CD1c-positive myeloid dendritic cell (primary cell): ENCODE data around the gene FAM217B.
"Not testable (repeated sequence)": the region's sequence is repeated elsewhere in the genome, so short reads cannot be mapped to it uniquely, and the experiment has no call there.

ENCODE experiments used
- DNase-seq: peaks from one replicate; pipeline ENCODE4 v3.0.0-alpha.2; 2016; ENCODE audit errors: extremely low spot score

The FAM217B gene

DNA sequence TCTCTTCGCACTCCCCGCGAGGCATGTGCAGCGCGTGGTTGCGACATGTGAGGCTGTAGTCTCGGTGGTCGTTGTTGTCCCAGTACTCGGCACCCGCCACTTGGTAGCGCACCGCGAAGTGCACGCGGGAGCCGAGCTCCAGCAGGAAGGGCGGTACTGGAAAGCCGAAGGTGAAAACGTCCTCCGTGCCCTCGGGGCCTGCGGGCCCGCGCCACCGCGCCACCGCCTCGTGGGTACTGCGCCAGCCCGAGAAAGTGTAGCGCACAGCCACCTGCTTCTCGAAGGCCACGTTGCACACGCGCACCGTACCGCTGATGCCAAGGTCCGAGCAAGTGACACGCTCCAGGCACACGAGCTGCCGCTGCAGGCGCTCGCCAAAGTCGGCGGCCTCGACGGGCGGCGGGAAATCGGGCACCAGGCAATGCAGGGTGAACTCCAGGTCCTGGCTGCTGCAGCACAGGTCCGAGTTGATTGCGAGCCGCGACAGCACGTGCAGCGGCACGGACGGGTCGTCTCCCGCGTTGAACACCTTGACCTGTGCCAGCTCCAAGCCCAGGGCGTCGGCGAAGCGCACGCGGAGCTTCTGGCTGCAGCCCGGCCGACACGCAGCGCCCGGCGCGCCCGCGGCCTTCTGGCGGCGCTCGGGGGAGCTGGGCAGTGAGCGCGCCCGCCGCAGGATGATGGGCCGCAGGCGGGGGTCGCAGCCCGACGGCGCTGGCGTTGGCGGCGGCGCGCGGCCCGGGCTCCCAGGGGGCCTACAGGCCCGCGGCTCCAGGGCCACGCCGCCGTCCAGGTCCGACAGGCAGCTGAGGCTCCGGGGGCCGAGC is 924 bp upstream of the FAM217B start:
- no peak for DNase-seq

DNA sequence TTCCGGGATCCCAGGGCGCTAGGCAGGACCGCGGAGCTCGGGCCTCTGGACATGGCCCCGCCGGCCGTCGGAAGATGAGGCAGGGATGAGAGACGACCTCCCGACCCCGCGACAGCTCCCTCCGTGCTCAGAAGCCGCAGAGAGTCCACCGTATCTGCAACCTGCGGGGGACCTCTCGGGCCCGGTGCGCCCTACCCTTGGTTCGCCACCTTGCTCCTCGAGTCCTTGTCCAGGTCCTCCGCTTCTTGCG is 385 bp upstream of the FAM217B start:
- peak; percentile 46 for DNase-seq

DNA sequence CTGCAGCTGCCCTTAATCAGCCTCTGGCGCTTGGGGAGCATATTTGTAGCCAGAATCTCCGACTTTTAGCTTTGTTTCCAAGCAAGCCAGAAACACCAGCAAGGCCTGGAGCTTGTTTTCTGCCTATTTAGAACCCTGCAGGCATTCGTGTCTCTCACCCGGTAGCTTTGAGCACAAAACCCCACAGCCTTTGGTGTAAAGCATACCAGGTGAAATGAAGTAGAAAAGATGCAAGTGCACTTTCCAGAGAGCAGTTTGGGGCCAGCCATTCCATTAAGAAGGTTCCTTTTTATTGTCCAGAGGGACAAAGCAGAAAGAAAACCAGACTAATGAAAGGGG is 736 bp downstream of the FAM217B start:
- no peak for DNase-seq

DNA sequence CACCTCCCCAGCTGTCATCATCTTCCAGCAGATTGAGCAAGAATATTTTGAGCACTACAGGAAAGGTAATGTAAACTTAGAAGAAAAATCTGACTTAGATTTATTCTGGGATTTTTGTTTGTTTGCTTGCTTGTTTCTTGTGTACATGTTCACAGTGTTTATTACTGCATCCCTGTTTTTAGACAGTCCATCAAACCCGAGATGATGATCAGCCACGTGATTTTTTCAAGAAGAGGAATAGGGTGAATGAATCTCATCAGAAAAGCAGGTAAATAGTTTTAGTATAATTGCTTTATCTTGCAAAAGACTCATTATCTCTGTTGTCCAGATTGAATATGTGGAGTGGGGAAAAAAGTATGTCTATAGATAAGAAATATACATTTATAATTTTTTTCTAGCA is 2.1 kb downstream of the FAM217B start:
- no peak for DNase-seq

DNA sequence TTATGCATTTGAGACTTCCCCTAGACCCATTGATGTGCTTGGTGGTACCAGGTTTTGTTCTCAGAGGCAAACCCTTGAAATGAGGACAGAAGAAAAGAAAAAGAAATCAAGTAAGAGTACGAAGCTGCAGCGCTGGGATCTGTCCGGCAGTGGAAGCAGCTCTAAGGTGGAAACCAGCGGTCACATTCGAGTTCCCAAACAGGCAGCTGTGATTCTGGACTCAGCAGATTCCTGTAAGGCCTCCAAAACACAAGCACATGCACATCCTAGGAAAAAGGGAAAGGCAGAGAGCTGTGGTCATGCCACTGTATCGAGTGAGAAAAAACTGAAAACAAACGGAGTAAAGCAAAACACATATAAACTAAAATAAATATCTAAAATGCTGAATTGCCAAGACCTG is 4.5 kb downstream of the FAM217B start:
- no peak for DNase-seq

DNA sequence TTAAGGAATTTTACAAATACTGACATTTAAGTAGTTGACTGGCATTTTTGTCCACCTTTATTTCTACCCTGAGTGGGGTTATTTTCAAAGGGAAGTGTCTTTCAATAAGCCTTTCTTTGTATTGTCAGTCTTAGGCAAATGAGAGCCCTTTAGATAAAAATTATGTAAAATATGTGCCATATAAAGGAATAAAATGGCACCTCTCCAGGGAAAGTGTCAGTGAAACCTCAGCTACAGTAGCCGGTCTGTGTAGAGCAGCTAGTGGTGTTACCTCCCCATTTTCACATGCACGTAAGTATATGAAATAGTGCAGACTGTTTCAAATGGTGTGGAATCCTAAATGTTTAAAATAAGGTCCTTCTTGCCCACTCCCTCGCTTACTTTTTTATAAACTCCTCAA is 5.0 kb downstream of the FAM217B start:
- DNase-seq = no peak

DNA sequence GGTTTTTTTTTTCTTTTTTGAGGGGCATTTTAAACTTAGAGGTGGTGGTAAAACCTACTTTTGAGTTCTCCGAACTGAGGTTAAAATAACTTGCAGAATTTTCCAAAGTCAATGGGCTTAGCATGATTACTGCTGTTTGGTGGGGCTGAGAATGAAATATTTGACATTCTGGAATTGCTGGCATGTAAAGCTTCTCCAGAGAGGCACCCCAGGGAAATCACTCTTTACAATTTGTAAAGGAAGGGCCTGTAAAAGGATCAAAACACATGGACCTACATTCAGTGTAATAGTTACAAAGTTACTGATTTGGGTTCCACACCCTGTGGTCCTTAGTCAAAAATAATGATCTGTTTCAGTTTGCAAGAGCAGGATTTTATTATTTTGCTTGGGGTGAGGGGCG is 5.5 kb downstream of the FAM217B start:
- DNase-seq = no peak

DNA sequence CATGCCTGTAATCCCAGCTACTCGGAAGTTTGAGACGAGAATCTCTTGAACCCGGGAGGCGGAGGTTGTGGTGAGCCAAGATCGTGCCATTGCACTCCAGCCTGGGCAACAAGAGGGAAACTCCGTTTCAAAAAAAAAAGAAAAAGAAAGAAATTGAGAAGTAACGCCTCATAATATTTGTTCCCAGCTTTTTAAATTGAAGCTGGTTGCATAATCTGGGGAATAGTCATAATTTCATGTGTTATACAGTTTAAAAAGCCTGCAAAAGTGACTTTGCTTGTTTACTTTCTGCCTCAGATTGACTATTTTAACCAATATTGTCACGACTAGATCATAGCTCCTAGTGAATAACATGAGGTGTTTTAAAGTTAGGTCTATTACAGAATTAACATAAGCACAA is 7.2 kb downstream of the FAM217B start:
- no peak for DNase-seq

DNA sequence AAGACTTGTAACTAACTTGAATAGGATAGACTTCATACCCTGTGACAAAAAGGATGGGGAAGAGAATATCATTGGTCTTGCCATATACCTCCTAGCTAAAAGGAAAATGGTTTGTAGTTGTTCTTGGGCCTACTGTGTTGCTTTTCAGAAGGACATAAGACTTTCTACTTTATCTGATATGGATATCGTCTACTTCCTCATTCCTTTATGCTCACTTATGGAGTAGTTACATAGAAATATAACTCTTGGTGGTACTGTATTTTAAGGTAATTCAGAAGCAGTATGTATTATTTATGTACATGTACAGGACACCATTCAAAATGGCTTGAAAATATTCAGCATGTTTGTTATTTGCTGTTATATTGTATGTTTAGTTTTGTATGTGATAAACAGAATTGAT is 8.0 kb downstream of the FAM217B start:
- peak; percentile 12 for DNase-seq

DNA sequence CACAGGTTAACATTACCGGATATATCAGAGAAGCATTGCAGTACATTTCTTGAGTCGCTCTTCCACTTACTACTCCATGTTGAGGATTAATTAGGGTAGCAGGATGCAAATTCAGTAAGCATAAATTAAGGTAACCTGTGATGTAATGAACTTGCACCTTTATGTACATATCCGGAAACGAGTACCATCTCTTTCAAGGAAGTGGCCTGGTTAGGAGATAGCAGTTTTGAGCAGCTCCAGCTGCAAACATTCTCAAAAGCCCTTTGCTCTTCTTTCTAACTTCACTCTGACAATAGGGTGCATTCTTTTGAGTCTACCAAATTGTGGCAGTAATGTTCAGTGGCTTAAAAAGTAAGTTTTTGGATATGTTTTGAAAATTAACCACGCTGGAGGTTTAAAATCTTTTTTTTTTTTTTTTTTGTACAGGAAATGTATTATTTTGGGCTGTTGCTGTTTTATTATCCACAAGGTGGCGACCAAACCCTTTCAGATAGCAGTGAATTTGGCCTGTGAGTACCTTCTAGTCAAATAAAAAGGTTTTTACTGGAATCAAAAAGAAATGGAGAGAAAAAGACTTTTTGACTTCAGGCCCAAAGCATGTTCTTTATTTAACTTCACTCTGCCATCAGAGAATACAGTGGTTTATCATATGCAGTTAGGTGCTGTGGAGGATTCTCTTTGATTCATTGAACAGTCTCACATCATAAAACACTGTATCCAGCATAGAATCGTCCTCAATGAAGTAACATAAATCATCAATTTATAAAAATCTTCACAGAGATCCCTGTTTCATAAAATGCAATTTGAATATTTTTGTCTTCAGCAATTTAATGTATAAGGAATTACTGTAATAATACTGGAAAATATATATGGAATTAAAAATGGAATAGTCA is 8.9 kb downstream of the FAM217B start:
- peak; percentile 62 for DNase-seq

DNA sequence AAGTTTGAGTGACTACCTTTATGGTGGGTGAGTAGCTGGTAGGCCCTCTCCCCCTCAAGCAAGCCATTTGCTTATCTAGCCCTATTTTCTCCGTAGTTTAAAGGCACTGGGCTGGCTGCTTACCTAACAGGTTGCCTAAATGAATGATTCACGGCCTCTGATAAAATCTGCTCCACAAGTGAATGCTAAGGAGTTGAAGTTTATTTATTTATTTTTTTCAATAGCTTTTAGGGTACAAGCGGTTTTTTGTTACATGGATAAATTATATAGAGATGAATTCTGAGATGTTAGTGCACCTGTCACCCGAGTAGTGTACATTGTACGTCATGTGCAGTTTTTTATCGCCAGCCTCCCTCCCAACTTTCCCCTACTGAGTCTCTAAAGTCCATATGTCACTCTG is 9.7 kb downstream of the FAM217B start:
- no peak for DNase-seq

DNA sequence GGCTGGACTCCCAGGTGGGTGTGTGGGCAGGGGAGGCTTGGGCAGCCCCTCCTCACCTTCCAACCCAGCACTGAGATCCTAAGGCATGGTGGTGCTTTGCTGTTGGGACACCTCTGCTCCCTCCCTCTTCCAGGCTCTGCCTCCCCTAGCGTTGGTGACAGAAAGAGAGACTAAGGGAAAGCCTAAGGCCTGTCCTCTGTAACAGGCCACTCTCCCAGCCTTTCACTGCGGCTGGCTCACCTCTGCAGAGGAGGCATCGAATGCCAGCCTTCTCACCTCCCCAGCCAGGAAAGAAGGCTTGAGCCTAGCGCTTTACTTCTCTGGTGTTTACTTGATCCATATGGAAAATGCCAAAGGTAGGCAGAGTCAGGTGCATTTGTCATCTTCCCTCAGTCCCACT is 14.5 kb downstream of the FAM217B start:
- no peak for DNase-seq

DNA sequence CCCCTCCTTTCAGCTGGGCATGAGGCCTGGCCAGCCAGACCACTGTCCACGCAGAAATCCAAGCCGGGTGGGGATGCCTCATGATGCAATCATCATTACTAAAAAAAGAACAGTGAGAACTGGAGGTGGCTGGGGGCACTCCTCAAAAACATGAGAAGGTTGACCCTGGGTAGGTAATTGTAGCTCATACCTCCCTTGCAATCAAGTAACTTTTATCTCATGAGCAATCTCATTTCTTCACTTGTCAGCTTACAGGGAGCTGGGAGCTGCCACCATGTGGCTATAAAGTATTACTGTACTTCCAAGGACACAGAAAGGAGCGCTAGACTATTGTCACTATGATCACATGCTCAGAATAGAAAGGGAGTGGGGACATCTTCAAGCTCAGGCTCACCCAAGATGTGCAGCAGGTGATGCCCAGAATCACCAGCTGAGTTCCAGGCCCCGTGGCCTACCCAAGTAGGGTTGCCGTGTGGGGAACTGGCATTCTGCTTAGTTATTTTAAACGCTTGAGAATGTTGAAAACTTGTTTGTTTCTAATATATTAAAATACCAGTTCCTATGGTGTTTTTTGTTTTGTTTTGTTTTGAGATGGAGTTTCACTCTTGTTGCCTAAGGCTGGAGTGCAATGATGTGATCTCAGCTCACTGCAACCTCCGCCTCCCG is 15.1 kb downstream of the FAM217B start:
- DNase-seq = peak; percentile 17

DNA sequence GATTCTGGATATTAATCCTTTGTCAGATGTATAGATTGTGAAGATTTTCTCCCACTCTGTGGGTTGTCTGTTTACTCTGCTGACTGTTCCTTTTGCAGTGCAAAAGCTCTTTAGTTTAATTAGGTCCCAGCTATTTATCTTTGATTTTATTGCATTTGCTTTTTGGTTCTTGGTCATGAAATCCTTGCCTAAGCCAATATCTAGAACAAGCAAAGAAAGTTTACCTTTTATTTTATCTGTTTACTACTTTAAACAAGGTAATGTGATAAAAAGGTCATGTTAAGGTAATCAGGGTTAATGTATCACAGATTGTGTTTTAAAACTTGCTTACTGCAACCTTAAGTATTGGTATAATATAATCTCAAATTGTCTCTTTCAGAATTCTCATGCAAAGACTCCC is 17.4 kb downstream of the FAM217B start:
- DNase-seq = not testable (repeated sequence)

DNA sequence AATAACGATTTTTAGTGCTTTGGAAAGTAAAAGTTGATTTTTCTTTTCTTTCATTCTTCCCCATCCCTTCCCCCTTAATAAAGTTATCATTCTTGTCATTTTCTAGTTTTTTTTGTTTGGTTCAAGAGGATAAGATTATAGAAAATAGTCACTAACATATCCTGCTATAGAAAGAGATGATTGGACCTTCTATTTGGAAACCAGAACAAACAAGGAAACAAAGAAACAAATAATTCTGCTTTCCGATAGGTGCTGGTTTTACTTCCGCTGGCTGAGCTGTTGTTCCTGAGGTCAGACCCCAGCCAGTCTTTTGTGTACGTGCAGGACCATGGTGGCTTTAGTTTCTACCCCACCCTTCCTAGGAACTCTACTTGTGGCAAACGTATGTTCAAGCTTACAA is 17.9 kb downstream of the FAM217B start, which contains the start of gene CDH26:
Gene CDH26, plus strand, starts transcription at position 301 of the 400 bp plus-strand sequence. CDS start 304 bp downstream, outside the sequence.
- DNase-seq = no peak

DNA sequence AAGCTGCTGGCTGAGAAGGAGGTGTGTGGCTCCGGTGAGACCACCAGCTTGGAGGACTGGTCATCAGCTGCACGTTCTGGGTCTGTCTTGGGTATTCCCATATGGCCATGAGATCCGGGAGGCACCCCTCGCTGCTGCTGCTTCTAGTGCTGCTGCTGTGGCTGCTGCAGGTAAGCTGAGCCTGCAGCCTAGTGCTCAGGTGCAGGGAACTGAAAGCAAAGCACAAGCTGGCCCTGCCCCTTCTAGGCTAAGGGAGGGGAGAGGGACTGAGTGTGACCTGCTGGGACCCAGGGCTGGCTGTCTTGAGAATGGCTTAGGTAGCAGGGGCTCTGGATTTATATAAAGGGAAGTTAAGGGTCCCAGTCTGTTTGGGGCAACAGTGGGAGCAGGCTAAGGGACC is 18.4 kb downstream of the FAM217B start:
- no peak for DNase-seq

DNA sequence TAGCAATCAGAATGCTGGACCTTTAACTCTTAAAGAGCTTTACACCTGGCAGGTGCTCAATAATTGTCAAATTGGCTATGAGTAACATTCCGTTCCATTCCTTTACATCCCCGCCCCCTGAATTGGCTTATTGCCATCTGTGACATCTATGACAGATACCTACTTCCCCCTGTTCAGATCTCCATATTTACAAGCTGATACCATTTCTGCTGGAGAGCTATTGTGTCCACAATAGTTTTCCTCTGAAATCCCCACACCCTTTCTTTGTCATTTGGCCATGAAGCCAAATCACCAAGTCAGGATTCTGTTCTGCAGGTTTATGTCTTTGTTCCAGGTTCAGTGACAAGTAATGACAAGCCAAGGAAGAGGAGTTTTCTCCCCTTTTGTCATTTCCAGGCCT is 21.2 kb downstream of the FAM217B start:
- no peak for DNase-seq

DNA sequence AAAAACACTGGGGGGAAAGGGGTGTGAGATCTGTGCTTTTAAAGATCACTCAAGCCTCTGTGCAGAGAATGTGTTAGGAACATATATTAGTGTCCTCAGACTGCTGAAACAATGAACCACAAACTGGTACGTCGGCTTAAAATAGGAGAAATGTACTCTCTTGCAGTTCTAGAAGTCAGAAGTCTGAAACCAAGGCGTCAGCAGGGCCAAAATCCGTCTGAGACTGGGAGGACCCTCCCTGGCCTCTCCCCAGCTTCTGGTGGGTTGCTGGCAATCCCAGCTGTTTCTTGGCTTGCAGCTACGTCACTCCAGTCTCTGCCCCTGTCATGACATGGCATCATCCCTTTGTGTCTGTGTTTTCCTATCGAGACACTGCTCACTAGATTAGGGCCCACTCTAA is 22.0 kb downstream of the FAM217B start:
- DNase-seq = no peak

DNA sequence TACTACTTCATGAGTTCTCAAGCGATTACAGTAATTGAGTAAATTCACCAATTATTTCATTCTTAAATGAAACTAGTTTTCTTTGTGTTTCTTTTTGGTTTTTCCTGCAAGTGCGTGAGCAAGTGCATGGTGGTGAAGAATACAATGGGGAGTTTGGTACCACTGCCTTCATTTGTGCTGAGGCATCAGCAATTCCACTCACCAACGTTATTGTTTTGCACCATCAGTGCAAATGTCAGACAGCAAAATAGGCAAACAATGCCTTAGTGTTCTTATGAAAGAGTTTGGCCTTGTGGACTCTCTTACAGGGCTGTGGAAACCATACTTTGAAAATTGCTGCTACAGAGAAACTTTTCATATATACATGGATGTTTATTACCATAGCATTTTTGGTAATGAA is 26.2 kb downstream of the FAM217B start:
- DNase-seq = no peak

DNA sequence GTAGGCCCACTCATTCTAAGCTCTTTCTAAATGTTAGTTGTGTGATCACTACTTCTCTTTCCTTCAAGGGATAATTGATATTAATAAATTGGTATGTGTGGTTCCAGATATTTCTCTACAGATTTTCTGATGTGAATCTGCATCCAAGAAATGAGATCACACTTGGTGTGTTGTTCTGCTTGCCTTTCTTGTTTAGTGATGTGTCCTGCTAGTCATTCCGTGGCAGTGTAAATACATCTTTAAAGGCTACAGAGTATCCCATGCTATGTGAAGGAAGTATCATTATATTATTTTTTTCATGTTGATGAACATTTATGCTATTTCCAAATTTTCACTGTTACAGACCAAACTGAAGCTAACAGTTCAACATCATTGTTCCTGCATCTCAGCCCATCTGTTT is 31.2 kb downstream of the FAM217B start:
- DNase-seq = no peak

DNA sequence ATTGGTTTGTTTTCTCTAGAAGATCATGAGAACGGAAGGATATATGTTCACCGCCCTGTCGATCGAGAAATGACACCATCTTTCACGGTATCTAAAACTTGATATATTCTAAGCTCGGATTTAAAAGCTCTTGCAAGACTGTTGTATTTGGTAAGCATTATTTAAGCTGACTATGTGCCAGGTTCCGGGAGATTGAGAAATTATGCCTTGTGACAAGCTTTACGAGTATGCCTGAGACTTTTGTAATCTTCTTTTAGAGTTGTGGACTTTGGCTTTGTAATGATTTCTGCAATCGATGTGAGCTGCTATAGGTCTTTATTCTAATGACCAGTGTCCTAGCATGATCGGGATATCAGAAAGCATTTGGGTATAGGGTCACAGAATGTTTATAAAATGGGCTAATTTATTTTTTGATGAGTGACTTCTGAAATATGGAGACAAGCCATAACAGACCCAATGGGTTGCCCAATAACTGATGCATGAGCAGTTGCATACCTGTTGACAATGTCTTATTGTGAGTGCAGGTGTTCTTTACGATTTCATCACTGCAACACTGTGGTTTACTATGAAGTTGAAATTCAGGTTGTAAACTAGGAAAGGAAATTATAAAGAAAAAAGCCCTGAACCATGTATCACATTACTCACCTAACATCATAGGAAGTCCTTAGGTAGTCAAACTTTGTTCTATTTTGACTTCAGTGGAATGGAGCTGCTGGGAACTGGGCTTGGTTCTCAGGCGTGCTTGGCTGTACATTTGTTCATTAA is 32.0 kb downstream of the FAM217B start:
- no peak for DNase-seq

DNA sequence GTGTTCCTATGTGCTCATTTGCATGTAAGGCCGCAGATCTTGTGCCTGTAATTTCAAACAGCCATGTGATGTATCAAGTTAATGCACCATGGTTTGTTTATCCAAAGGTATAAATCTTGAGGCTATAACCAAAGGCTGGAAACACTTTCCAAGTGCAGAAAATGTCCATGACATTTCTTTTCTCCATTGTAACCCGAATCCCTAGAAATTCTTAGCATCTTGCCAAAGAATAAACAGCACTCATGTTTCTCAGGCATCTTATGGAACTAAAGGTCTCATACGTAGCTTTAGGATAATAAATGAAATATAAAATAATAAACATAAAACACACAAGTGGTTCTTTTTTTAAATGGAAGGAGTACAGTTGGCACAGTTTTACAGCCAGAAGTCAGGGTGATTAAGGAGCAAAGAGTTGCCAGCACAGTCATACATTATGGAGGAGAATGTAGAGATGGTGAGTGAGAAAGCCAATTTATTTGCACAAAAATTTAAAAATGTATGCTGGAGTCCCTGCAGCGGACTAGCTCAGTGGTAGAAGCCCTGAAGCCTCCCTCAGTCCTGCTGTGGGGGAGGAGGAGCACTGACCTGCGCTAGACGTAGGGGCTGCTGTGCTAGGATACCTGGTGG is 36.1 kb downstream of the FAM217B start:
- no peak for DNase-seq
